HK-2 (cell line): ENCODE results near the gene APP.
A peak's percentile ranks its signal among the peaks of the same experiment; 100 is the strongest.

Experiments
- DNase-seq: peaks from one replicate; pipeline ENCODE4 v3.0.0-alpha.2; 2018; ENCODE audit not compliant: unreplicated experiment

Gene APP

GRCh38 chr21:26170471-26171257 lies at the start of gene APP:
Gene APP (minus strand): TSS chr21:26170770. CDS start chr21:26170620, 150 bp downstream.
- DNase-seq, result peak; percentile 83

DNA sequence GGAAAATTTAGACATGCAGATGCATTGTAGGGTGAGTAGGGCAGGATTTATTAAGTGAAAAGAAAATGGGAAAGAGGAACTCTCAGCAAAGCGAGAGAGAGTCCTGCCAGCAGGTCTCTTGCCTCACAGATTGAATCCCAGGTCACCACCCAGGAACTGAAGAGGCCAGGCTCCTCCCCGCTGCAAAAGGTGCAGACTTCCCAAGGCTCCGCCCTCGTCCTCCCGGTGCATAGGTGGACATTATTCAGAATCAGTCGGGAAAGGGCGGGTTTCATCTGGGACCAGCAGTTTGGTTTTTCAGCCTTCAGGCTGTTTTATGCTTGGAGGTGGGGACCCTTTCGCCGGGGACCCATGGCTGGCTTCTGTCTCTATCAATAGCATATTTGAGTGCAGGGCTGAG lies 41.6 kb upstream of the APP start:
- no peak for DNase-seq

DNA sequence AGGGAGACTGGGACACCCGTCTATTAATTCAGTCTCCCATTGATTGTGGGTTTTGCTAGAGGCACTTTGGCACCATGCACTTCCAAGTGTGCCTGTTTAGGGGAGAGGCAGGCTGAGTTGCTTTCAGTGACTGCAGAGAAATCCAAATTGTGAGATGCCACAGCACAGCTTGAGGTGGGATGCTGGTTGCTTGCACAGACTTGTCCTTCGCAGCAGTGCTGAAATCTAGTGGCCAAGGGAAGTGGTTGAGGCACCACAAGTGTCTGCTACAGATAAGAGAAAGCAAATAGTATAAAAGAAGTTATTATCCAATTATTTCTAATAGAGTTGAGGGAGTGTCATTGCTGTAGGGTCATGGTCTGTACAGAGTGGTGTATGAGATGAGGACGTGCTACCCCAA lies 40.0 kb upstream of the APP start:
- no peak for DNase-seq

DNA sequence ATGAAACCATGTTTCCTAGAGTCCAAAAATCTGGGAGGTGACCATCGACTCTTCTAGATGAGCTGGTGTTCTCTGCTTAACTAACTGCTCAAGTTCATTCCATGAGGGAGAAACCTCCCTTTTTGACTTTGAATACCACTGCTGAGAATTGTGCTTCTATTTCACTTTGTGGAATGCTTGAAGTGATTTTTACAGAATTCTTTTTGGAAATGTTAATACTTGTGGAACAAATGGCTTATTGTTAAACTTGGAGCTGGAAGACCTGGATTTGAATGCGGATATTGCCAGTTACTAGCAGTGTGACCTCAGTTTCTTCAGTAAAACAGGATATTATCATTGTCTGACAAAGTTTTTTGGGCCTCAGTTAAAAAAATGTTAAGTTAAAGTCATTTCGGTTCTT lies 36.5 kb upstream of the APP start:
- DNase-seq, result no peak

DNA sequence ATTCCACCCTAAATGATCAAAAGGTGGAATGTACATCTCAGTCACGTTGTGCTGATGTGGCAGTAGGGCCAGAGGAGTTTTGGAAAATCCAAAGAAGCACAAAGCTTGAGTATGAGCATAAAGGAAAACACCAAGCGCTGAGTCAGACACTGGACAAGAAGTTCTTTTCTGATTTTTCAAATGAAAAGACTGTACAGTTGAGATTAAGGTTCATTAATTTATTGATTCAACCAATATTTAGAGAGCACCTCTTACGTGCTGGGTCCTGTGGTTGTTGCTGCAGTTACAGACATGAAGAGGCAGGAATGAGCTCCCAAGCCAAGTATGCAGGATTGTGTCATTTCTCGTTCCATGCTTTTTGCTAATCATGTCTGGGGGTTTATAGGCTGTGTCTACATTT lies 28.9 kb upstream of the APP start:
- DNase-seq, result no peak

DNA sequence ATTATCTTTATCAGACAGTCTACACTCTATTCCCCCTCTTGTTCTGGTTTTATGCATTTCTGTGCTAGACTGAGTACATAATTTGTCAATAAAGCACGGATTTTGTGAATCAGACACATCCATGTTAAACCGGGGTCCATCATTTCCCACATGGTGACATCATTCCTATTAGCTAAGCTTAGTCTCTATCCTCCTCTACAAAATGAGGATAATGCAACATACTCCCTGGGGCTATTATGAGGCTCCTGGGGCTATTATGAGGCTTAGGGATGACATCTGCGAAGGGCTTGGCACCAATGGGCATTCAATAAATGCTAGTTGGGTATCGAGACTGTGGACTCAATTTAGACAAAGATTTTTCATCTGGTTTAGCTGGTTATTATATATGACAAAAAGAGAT lies 25.1 kb upstream of the APP start:
- no peak for DNase-seq

- no peak for DNase-seq
Observed at GRCh38 chr21:26194811-26195251, 24.3 kb upstream of the APP start.

- DNase-seq, result peak; percentile 3
Observed at GRCh38 chr21:26194326-26194725, 23.8 kb upstream of the APP start.

- DNase-seq, result no peak
Observed at GRCh38 chr21:26191609-26192008, 21.0 kb upstream of the APP start.

DNA sequence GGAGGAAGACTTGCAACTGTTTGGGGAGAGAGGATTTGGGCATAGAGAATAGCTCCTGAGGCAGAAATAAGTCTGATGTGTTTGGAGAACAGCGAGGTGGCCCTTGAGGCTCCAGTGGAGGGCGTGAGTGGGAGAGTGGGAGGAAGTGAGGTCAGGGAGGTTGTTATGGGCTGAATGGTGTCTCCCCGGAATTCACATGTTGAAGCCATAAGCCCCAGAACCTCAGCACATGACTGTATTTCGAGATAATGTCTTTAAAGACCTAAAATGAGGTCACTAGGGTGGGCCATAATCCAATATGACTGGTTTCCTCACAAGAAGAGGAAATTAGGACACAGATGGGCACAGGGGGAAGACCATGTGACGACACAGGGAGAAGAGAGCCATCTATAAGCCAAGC lies 17.9 kb upstream of the APP start:
- DNase-seq, result no peak

DNA sequence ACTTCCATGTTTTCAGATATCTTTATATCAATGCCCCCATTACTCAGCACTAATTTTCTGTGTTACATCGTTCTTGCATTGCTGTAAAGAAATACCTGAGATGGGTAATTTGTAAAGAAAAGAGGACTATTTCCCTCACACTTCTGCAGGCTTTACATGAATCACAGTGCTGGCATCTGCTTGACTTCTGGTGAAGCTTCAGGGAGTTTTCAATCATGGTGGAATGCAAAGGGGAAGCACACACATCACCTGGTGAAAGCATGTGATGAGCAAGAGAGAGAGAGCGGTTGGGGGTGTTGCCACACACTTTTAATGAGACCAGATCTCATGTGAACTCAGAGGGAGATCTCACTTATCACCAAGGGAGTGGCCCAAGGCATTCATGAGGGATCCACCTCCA lies 14.9 kb upstream of the APP start:
- DNase-seq, result no peak

GRCh38 chr21:26185021-26185420 lies 14.5 kb upstream of the APP start:
- no peak for DNase-seq

DNA sequence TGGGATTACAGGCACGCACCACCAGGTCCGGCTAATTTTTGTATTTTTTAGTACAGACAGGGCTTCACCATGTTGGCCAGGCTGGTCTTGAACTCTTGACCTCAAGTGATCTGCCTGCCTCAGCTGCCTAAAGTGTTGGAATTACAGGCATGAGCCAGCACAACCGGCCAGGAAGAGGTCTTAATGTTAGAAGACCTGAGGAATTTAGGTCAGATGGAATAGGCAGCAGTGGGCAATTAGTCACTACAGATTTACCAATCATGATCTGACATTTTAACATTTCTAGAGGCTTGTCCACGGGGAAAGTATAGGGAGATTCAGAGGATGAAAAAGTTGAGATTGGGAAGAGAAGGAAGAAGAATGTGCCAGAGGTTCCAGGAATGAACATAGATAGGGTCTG lies 8.9 kb upstream of the APP start:
- no peak for DNase-seq

DNA sequence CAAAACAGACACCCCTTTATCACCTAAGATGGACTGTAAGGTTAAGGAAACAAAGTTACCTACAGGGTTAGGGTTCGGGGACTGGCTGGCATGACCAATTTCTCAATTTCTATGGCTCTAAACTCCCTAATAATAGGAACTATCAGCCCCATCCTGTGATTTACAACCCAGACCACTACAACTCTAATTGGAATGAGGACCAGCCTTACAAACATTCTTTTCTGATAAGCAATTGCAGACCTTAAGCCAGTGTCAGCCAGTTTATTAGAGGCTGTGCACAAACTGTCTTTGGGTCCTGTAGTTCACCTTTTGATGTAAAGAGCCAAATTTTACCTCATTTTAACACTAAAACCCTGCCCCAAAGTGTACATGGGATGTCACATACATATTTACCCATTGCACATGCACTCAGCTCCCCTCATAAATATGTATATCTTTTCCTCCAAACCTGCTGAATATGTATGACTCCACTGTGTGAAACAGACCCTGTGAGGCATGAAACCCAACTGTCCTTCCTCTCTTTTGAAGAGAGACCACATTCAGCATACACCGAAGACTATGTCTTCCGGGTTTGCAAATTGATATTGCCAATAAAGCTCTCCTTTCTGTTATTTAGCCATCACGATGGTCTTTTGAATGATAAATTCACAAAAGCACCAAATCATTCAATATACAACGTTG lies 7.3 kb upstream of the APP start:
- DNase-seq, result no peak

DNA sequence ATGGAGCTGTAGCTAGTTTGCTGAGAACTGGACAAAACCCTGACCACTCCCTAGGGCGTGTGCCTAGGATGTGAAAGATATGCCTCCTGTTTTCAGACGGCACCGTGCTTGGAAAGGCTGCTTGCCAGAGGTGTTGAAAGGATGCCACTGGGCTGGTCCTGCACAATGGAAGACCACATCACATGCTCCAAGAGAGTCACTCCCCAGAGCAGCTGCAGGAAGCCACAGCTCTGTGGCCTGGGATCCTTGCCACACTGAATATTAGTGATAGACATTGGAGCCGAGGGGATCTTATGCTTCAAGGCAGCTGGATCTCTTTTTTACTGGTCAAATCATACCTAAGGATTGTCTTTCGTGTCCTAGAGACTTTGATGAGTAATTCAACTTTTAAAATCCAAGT lies 6.6 kb upstream of the APP start:
- no peak for DNase-seq

DNA sequence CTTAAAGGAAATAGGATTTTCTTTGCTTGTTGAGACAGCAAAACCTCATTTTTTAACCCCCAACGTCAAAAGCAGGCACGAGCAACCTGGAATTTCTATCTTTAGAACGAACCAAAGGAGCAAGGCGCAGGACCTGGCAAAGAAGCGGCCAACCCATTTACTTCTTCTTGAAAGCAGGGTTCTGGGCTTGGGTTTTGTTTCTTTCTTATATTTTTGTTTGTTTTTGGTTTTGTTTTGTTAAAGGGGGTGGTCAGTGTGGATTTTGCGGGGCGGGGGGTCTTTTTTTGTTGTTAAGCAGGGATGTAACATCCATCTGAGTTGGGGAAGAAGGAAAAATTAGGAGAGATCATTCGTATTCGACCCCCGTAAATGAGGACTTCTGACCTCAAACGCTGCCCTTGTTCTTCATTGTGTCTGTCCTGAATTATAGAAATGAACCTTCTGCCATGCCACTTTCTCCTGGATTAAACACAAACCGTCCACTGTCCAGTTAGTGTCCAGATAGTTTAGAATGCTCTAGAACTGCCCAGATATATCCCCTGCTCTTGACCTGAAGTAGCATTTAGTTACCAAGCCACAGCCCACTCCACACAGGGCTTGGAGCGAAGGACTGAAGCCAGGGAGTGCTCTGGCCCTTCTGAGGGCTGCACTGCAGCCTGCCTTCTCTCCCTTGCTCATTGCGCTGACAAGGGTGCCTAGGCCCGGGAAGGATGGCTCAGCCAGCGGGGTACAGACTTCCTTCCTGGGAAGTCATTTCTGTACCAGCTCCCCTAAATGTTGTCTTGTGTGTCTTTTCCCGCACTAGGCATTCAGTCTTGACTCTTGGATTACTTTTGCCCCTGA lies 909 bp upstream of the APP start:
- DNase-seq, result no peak

DNA sequence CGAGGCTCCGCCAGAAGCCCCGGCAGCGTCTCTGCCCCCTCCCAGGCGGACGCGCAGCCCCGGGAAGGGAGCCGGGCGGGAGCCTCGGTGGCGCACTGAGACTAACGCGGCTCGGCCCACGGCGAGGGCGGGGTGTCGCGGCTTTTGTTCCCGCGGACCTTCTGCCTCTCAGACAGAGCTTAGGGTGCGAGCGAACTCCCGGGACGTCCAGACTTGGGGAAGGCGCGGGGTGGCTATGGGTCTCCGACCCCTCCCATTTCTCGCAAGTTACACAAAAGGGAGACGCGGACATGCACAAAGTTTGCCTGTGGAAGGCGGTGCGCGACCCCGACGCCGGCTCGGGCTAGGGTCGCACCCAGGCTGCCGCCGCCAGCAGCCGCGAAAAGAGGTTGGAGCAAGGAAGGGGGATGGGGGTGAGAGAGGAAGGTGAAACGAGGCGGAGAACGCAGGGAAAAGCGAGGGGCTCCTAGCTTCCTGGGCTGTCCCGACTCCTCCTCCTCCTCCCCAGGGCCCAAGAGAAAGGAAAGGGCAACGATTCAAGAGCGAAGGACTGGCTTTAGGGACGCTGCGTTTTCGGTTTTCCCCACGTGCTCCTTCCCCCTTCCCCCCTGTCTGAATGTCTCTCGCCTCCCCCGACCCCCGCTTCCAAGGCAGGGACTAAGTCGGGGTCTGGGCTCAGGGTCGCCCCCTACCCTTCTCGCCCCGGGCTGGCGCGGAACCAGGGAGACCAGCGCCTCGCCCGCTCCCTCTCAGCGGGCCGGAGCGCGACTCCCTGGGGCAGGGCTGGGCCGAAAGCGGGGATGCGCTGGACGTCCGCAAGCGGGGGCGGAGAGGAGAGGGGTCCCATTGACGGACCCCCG lies 729 bp downstream of the APP start:
- DNase-seq, result peak; percentile 54

- DNase-seq, result no peak
Observed at GRCh38 chr21:26169061-26169610, 1.4 kb downstream of the APP start.

DNA sequence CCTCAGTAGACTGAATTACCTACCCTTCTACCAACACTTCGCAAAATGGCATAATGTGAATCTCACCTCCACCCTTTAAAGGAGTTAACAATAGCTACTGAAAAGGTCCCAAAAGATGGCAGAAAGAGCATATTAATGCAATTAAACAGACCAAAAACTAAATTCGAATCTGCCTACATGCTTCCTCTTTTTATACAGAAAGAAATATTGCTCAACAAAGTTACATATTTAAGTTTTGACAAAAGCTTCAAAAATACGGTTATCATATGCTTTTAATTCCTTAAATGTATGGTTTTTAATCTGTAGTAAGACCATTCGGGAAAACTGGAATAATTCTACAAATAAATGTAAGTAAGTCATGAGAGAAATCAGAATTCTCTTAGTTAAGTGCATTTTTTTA lies 2.2 kb downstream of the APP start:
- no peak for DNase-seq

- no peak for DNase-seq
Observed at GRCh38 chr21:26167593-26167992, 3.0 kb downstream of the APP start.

DNA sequence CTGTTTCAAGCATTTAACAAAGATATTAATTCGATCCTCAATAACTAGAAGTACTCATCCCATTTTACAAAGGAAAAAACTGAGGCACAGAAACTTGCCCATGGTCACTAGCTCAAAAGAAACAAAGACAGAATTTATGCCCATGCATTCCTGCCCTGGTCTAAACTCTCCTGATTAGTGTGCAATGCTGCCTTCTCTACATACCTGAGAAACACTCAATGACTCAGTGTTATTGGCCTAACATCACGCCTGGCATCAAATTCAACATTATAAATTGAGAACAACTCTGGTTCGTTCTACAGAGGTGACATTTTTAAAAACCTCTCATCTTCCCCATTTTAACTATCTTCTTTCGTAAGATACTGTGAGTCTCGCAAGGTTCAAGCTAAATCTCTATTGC lies 5.2 kb downstream of the APP start:
- no peak for DNase-seq
